GM12864 (cell line): ENCODE data around the gene PTN.

Source experiments
- DNase-seq: peaks from one replicate; pipeline ENCODE4 v3.0.0-alpha.2; 2011; ENCODE audit warnings: low read depth
- H3K4me3 ChIP-seq: 2 replicates; pipeline ENCODE4 v1.5.1; 2011; ENCODE audit warnings: mild to moderate bottlenecking, low read depth, low read length, control low read depth
- CTCF ChIP-seq: IDR thresholded peaks from 2 replicates; pipeline ENCODE4 v1.5.1; 2011; ENCODE audit warnings: low read depth, mild to moderate bottlenecking, moderate library complexity, low read length, control low read depth, inconsistent platforms; ENCODE audit errors: missing control alignments

PTN gene

GRCh38 chr7:137304624-137305235, 38.8 kb downstream of the PTN start:
- TF ChIP-seq CTCF, result no peak
- no peak for DNase-seq
- H3K4me3 ChIP-seq, result no peak overlapping the region

GRCh38 chr7:137304165-137304564, 39.4 kb downstream of the PTN start:
- DNase-seq, result no peak
- H3K4me3 ChIP-seq, result no peak overlapping the region
- TF ChIP-seq CTCF, result no peak

GRCh38 chr7:137302081-137302480, 41.5 kb downstream of the PTN start:
- no peak for DNase-seq
- no peak overlapping the region for H3K4me3 ChIP-seq
- TF ChIP-seq CTCF, result no peak

- H3K4me3 ChIP-seq, result no peak overlapping the region
- no peak for TF ChIP-seq CTCF
- DNase-seq, result no peak
Measured at GRCh38 chr7:137298464-137298794, 45.1 kb downstream of the PTN start.

- H3K4me3 ChIP-seq, result no peak overlapping the region
- no peak for DNase-seq
- no peak for TF ChIP-seq CTCF
Measured at GRCh38 chr7:137297551-137298463, 45.7 kb downstream of the PTN start.

- no peak for DNase-seq
- TF ChIP-seq CTCF, result no peak
- H3K4me3 ChIP-seq, result no peak overlapping the region
Measured at GRCh38 chr7:137296576-137296975, 47.0 kb downstream of the PTN start.
